ENCODE results near the gene GRIK1.

GRCh38 chr21:29624776-29625175 lies 315.0 kb downstream of the GRIK1 start:
- TF ChIP-seq CTCF (IDR thresholded peaks at IDR 0.05): no peak
- TF ChIP-seq EP300 (IDR thresholded peaks at IDR 0.05): no peak

All from tibial nerve (tissue), 4 donors.